H1 (cell line): ENCODE data around the gene FRMD6.

Experiments used
- CBX5 ChIP-seq: fragments of 300-800, 300-1000 bp; sonication (generic); IDR thresholded peaks from 2 replicates; pipeline ENCODE4 v1.7.1; 2016; ENCODE audit warnings: antibody characterized with exemption, low read length, low read depth
- CEBPB ChIP-seq: IDR thresholded peaks from 2 replicates; pipeline ENCODE4 v1.6.1; 2012; ENCODE audit warnings: low read depth, low read length
- CTCF ChIP-seq, 3 experiments: IDR thresholded peaks; 1 replicate in 2 of 3; 2 replicates in 1 of 3; pipeline versions ENCODE4 v1.5.1 to v1.6.1; 2011; ENCODE audit warnings: low read length in 3 of 3, mild to moderate bottlenecking in 3 of 3, inconsistent platforms in 2 of 3, low read depth in 1 of 3, moderate library complexity in 1 of 3; ENCODE audit not compliant: insufficient read depth in 1 of 3; ENCODE audit errors: control extremely low read depth in 1 of 3
- EP300 ChIP-seq, 2 experiments: IDR thresholded peaks; 1 replicate in 1 of 2; 2 replicates in 1 of 2; pipeline ENCODE4 v1.6.1; 2011 to 2012; ENCODE audit warnings: low read depth in 2 of 2, low read length in 2 of 2, mild to moderate bottlenecking in 2 of 2, borderline replicate concordance in 1 of 2, inconsistent platforms in 1 of 2, moderate library complexity in 1 of 2
- EZH2 ChIP-seq: fragments of 200-600 bp; sonication (generic); IDR thresholded peaks from 2 replicates; pipeline ENCODE4 v1.7.1; 2012; ENCODE audit warnings: low read depth, mild to moderate bottlenecking, moderate library complexity, low read length, inconsistent platforms; ENCODE audit not compliant: severe bottlenecking
- HDAC6 ChIP-seq: IDR thresholded peaks from one replicate; pipeline ENCODE4 v1.7.1; 2012; ENCODE audit warnings: low read depth, mild to moderate bottlenecking, inconsistent platforms, low read length, moderate library complexity
- JUN ChIP-seq: IDR thresholded peaks from 2 replicates; pipeline ENCODE4 v1.6.1; 2011; ENCODE audit warnings: low read depth, mild to moderate bottlenecking, improper control_type of control experiment, low read length
- JUND ChIP-seq: IDR thresholded peaks from 2 replicates; pipeline ENCODE4 v1.6.1; 2011; ENCODE audit warnings: mild to moderate bottlenecking, improper control_type of control experiment, low read length
- POLR2A ChIP-seq, 2 experiments: IDR thresholded peaks; 1 replicate in 1 of 2; 2 replicates in 1 of 2; pipeline ENCODE4 v1.6.1; 2011; ENCODE audit warnings: low read depth in 2 of 2, low read length in 2 of 2, mild to moderate bottlenecking in 2 of 2; ENCODE audit errors: control extremely low read depth in 1 of 2
- POLR2AphosphoS5 ChIP-seq: IDR thresholded peaks from 2 replicates; pipeline ENCODE4 v1.6.1; 2011; ENCODE audit warnings: low read depth, low read length
- SIN3A ChIP-seq, 2 experiments: IDR thresholded peaks in 1 of 2; conservative IDR thresholded peaks in 1 of 2; 2 replicates each; pipeline ENCODE4 v1.6.1; 2011 to 2012; ENCODE audit warnings: low read length in 2 of 2, improper control_type of control experiment in 1 of 2, low read depth in 1 of 2, mild to moderate bottlenecking in 1 of 2
- SP1 ChIP-seq: IDR thresholded peaks from 2 replicates; pipeline ENCODE4 v1.6.1; 2011; ENCODE audit warnings: low read depth, low read length
- SUZ12 ChIP-seq: fragments of 200-600 bp; sonication (generic); IDR thresholded peaks from 2 replicates; pipeline ENCODE4 v1.6.1; 2012; ENCODE audit warnings: mild to moderate bottlenecking, inconsistent platforms, low read length, moderate library complexity, mixed read lengths
- TEAD4 ChIP-seq: IDR thresholded peaks from 2 replicates; pipeline ENCODE4 v1.6.1; 2012; ENCODE audit warnings: low read depth, low read length, inconsistent platforms, mixed read lengths

GRCh38 chr14:51680031-51680430 lies 28.3 kb downstream of the FRMD6 start:
- TF ChIP-seq POLR2AphosphoS5 (no peak), CTCF (IDR thresholded peaks at IDR 0.05; ENCODE audit: control extremely low read depth in 1 of 3, insufficient read depth in 1 of 3, low read depth in 1 of 3, low read length in 3 of 3) (no peak), EP300 (IDR thresholded peaks at IDR 0.05; ENCODE audit: borderline replicate concordance in 1 of 2, low read depth in 2 of 2, low read length in 2 of 2) (no peak), JUN (no peak), POLR2A (IDR thresholded peaks at IDR 0.05; ENCODE audit: control extremely low read depth in 1 of 2, low read depth in 2 of 2, low read length in 2 of 2) (no peak), HDAC6 (no peak), TEAD4 (no peak), EZH2 (no peak), SUZ12 (no peak), SIN3A (conservative IDR thresholded peaks at IDR 0.05 in 1 of 2, IDR thresholded peaks at IDR 0.05 in 1 of 2; ENCODE audit: low read depth in 1 of 2, low read length in 2 of 2) (no peak), JUND (no peak), CEBPB (no peak), CBX5 (no peak), SP1 (no peak)
